GM13977 (cell line): ENCODE data around the gene ULBP2.
A peak's percentile ranks its signal among the peaks of the same experiment; 100 is the strongest.
"Not testable (repeated sequence)": the region's sequence is repeated elsewhere in the genome, so short reads cannot be mapped to it uniquely, and the experiment has no call there.

ENCODE experiments used
- DNase-seq: peaks from one replicate; pipeline ENCODE4 v3.0.0; 2012; ENCODE audit warnings: low spot score
- in situ Hi-C: fragments of 300-500 bp; cut with MboI; formaldehyde crosslinking; loops from one replicate; pipeline ENCODE4 v1.12.0; 2022; ENCODE audit warnings: low sequenced_read_pairs, low pct_unique_long_range_greater_than_20kb, mixed read lengths, inconsistent platforms; ENCODE audit not compliant: unreplicated experiment
- TF ChIP-seq, protein P1 (sequence below): IDR thresholded peaks from 2 replicates; pipeline ENCODE4 v1.5.1; 2012; ENCODE audit warnings: mild to moderate bottlenecking, control low read depth; ENCODE audit not compliant: insufficient read depth; ENCODE audit errors: extremely low read depth, missing control alignments

Gene ULBP2

DNA sequence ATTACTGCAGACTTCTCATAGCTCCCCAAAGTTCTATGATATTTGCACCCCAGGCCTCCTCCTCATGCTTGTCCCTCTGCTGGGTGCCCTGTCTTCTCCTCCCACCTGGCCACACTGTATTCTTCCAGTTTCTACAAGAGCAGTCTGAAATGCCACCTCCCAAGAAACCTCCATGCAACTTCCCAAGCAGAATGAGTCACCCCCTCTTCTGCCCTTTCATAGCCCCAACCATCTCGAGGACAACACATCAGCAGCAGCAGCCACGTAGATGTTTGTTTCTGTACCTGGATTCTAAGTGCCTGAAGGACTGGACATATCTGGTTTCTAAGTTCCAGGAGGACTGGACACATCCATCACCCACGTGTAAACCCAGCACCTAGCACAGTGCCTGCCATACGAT is 6.6 kb upstream of the ULBP2 start:
- in situ Hi-C loops, result no loop called here
- TF ChIP-seq, protein P1, sequence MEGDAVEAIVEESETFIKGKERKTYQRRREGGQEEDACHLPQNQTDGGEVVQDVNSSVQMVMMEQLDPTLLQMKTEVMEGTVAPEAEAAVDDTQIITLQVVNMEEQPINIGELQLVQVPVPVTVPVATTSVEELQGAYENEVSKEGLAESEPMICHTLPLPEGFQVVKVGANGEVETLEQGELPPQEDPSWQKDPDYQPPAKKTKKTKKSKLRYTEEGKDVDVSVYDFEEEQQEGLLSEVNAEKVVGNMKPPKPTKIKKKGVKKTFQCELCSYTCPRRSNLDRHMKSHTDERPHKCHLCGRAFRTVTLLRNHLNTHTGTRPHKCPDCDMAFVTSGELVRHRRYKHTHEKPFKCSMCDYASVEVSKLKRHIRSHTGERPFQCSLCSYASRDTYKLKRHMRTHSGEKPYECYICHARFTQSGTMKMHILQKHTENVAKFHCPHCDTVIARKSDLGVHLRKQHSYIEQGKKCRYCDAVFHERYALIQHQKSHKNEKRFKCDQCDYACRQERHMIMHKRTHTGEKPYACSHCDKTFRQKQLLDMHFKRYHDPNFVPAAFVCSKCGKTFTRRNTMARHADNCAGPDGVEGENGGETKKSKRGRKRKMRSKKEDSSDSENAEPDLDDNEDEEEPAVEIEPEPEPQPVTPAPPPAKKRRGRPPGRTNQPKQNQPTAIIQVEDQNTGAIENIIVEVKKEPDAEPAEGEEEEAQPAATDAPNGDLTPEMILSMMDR, result no peak
- DNase-seq, result no peak

DNA sequence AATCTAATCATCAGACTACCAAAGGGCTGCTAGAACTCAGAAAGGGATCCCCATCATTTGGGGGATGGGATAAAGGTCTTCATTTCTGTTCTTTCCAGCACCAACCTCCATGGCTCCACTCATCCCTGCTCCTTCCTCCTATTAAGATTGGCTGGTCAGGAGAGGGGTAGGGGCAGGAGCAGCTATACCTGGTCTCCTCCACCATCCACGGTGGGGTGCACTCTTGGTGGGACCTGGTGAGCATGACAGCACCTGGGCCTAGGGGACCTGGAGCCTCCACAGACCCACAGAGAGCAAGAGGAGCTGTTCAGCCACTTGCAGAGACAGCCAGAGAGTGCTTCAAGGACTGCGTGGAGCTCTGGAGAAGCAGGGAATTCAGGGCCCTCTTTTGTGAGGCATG is 6.1 kb upstream of the ULBP2 start:
- in situ Hi-C loops, result no loop called here
- DNase-seq, result no peak
- TF ChIP-seq, protein P1, result no peak

DNA sequence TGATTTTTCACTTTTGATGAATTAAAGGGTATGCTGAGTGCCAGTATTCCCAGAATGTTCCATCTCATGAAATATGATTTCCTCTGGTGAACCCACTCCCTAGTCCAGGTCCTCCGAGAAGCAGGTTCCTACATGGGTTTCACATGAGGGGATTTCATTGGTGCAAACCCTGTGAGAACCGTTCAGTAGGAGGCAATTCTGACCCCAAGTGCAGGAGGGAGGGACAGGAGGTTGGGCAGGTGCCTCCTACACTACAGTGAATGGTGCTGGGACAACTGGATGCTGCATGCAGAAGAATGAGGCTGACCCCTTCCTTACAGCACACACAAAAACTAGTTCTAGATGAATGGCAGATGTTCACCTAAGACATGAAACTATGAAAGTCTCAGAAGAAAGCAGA is 5.1 kb upstream of the ULBP2 start:
- TF ChIP-seq, protein P1, result no peak
- in situ Hi-C loops, result no loop called here
- DNase-seq, result no peak

DNA sequence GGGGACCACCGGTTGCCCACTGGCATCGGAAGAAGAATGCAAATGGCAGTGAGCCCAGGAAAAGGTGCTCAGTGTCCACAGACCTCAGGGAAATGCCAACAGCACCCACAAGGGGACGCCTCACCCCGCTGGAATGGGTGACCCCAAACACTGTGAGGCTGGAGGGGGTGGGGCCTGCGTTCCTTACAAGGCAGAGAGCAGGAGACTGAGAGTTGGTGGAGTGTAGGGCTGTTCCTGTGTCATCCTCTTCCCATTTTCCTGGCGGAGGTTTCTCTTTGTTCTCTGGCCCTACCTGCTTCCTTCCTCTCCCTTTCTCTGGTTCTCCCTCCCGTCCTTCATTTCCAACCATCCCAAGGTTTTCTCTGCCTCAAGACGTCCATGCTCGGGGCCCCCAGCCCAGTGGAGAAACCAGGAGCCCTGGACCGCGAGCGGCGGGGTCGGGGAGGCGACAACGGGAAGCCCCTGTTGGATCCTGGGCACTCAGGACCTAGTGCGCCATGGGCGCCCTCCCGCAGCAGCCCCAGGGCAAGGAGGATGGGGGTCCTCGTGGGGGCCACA is 3.7 kb upstream of the ULBP2 start:
- DNase-seq, in situ Hi-C loops: not testable (repeated sequence)

DNA sequence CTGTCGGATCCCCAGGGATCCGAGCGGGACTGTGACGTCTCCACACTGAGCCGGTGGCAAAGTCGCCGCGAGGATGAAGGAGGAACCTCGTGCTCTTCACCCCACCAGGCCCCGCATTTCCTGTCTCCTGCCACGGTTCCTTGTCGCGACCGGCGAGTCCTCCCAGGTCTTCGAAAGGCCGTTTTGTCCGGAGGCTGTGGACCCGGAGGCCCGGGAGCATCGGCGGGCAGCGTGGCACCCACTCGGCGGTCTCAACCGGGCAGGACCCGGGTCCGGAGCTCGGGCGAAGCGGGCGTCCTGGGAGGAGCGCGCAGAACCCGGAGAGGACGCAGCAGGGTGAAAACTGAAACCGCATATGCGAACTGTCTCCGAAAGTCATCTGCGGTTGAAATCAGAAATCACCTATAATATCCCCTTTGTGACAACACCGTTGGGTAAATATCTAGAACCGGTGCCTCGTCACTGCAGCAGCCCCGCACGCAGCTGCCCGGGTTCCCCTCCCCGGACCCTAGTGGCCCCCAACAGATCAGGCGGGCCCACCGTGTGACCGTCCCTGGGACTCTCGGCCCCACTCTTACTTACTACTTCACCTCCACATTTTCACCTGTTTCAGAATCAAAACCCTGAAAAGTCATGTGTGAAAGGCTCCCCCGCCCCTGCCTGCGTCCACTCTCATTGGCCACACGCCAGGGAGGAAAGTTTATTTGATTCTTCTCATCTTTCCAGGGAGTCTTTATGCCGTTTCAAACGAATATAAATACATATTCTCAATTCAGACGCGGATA is 3.1 kb upstream of the ULBP2 start:
- peak; percentile 86 for DNase-seq
- TF ChIP-seq, protein P1, result no peak
- in situ Hi-C loops, result no loop called here

DNA sequence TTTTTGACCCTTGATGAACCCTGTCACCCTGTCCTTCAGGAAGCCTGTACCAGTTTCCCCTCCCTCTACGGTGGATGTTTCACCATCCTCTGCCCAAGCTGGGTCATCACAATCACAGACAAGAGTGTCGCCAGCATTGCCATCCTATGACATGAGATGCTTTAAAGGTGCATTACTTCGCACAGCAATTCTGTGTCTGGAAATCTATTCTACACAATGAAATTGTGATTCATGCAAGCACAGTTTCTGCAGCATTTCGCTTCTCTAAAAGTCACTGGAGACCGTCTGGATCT is 2.5 kb upstream of the ULBP2 start:
- TF ChIP-seq, protein P1, result no peak
- DNase-seq, result no peak
- in situ Hi-C loops, result no loop called here

DNA sequence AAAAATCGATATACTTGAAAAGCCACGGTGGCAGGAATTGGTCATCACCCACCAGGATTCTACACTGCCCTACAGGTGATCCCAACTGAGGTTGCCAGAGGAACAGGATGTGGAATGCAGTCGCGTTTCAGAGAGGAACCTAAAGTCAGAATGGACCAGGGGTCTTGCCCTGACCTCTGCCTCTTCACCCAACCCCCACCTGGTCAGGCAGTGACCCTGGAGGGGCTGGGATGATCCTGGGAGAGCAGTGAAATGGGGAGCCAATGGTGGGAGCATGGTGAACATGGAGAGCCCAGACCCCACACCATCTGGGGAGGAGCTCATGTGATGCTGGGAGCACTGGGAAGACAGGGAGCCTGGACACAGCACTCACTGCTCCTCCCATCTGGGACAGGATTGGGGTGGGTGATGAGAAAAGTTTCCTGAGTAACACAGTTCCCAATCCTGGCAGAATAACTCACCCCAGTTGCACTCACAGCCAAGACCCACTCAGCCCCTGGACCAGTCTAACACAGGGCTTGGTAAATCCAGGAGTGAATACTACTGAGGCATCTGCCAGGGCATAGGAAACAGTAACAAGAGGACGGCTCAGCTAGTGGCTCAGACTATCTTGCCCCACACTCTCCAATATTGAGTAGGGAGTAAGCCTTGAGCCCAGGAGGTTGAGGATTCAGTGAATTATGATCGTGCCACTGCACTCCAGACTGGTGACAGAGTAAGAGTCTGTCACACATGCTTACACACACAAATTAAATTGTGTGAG is 1.7 kb upstream of the ULBP2 start:
- in situ Hi-C loops, result loop anchor here (10.0 kb wide), 1 partner anchor 65 kb away; no protein-coding TSS in a partner anchor
- DNase-seq, result no peak
- TF ChIP-seq, protein P1, result no peak
